ENCODE measurements around the gene SPG7. TPM values are rescaled to one million over a fixed set of nuclear protein-coding genes. Genes with fewer than 3 reads are reported as not detected.

The SPG7 gene
- polyA plus RNA-seq, 1 experiment = 50.1 TPM

GRCh38 chr16:89563639-89564392 lies 55.6 kb downstream of the SPG7 start:
- 0 out of 2 replicates have a peak overlapping the region, but pooled peaks have one; percentile 2 for H3K4me3 ChIP-seq (ENCODE audit: low read depth, low read length)

GRCh38 chr16:89564476-89565255 lies 56.5 kb downstream of the SPG7 start:
- DNase-seq (ENCODE audit: low read depth, low spot score) = no peak
- no peak for TF ChIP-seq CTCF (IDR thresholded peaks at IDR 0.05; ENCODE audit: low read depth, low read length)
- ChIA-PET CTCF (interaction anchor here (2.4 kb wide), 1 partner anchor 77 kb away, joined by 13 read pairs; no protein-coding TSS in a partner anchor), POLR2A (interaction anchor here (0.8 to 1.6 kb wide), 3 partner anchors 37 to 93 kb away, joined by 3 to 6 read pairs (median 3); partner anchors contain the start of genes CHMP1A and SPATA33)
- H3K27ac ChIP-seq (ENCODE audit: low read depth, low read length) = peak overlapping the region; percentile 2
- H3K4me3 ChIP-seq (ENCODE audit: low read depth, low read length) = no peak overlapping the region
- no peaks in the 10 kb centered on the region; the same call in 1 of the 2 replicates for H3K9me3 ChIP-seq (ENCODE audit: control insufficient read depth, insufficient read depth, low read length)
- no peaks in the 10 kb centered on the region for H3K27me3 ChIP-seq (ENCODE audit: control insufficient read depth, insufficient read depth, low read length)

More at GRCh38 chr16:89563639-89564392, 55.6 kb downstream of the SPG7 start:
- ChIA-PET POLR2A (interaction anchor here (0.5 to 1.6 kb wide), 3 partner anchors 38 to 242 kb away, joined by 3 to 6 read pairs (median 6); no protein-coding TSS in a partner anchor), CTCF (interaction anchor here (2.4 kb wide), 1 partner anchor 78 kb away, joined by 13 read pairs; no protein-coding TSS in a partner anchor)
- H3K9me3 ChIP-seq (ENCODE audit: control insufficient read depth, insufficient read depth, low read length) = no peaks in the 10 kb centered on the region; the same call in 1 of the 2 replicates
- no peak for TF ChIP-seq CTCF (IDR thresholded peaks at IDR 0.05; ENCODE audit: low read depth, low read length)
- peak overlapping the region; percentile 21 for H3K27ac ChIP-seq (ENCODE audit: low read depth, low read length)
- no peak for DNase-seq (ENCODE audit: low read depth, low spot score)
- H3K27me3 ChIP-seq (ENCODE audit: control insufficient read depth, insufficient read depth, low read length) = no peaks in the 10 kb centered on the region

- Histone ChIP-seq H3K9me3 (ENCODE audit: control insufficient read depth, insufficient read depth, low read length) (no peaks in the 10 kb centered on the region; the same call in 1 of the 2 replicates), H3K27ac (ENCODE audit: low read depth, low read length) (no peak overlapping the region), H3K27me3 (ENCODE audit: control insufficient read depth, insufficient read depth, low read length) (no peaks in the 10 kb centered on the region), H3K4me3 (ENCODE audit: low read depth, low read length) (no peak overlapping the region)
- CTCF ChIA-PET = interaction anchor here (2.4 kb wide), 1 partner anchor 77 kb away, joined by 13 read pairs; no protein-coding TSS in a partner anchor
- POLR2A ChIA-PET = interaction anchor here (0.8 to 1.6 kb wide), 2 partner anchors 76 to 93 kb away, joined by 3 to 6 read pairs; partner anchors contain the start of genes CHMP1A and SPATA33
- DNase-seq (ENCODE audit: low read depth, low spot score) = no peak
- no peak for TF ChIP-seq CTCF (IDR thresholded peaks at IDR 0.05; ENCODE audit: low read depth, low read length)
These were observed 57.0 kb downstream of the SPG7 start for GRCh38 chr16:89565256-89565505.

GRCh38 chr16:89565506-89566372 lies 57.5 kb downstream of the SPG7 start:
- Histone ChIP-seq H3K9me3 (ENCODE audit: control insufficient read depth, insufficient read depth, low read length) (no peaks in the 10 kb centered on the region; the same call in 1 of the 2 replicates), H3K27me3 (ENCODE audit: control insufficient read depth, insufficient read depth, low read length) (no peaks in the 10 kb centered on the region), H3K4me3 (ENCODE audit: low read depth, low read length) (peak overlapping the region; percentile 37), H3K27ac (ENCODE audit: low read depth, low read length) (no peak overlapping the region)
- ChIA-PET POLR2A (interaction anchor here (0.5 to 1.6 kb wide), 5 partner anchors 16 to 759 kb away, joined by 3 to 8 read pairs (median 3); partner anchors contain the start of genes CHMP1A and SPATA33), CTCF (interaction anchor here (2.4 kb wide), 1 partner anchor 76 kb away, joined by 13 read pairs; no protein-coding TSS in a partner anchor)
- peak; percentile 52 for TF ChIP-seq CTCF (IDR thresholded peaks at IDR 0.05; ENCODE audit: low read depth, low read length)
- DNase-seq (ENCODE audit: low read depth, low spot score) = no peak
